CD4-positive, alpha-beta T cell (primary cell): ENCODE results near the gene LRRC49. TPM values are rescaled to one million over a fixed set of nuclear protein-coding genes. Genes with fewer than 3 reads are reported as not detected.

Source experiments
- ATAC-seq: fragments of 200-7000 bp; cut with Tn5 transposase; one replicate; pipeline ENCODE4 v1.10.0; 2022; ENCODE audit warnings: mild to moderate bottlenecking; ENCODE audit not compliant: poor library complexity
- CTCF ChIA-PET: fragments of 350-600 bp; sonication (Branson Sonifier 250); formaldehyde crosslinking; loops from one replicate; lab custom pipeline; 2021; ENCODE audit warnings: antibody characterized with exemption, inconsistent platforms; lab: Charles Lee
- POLR2A ChIA-PET: fragments of 350-600 bp; sonication (Branson Sonifier 250); formaldehyde crosslinking; loops from one replicate; lab custom pipeline; 2021; ENCODE audit warnings: antibody characterized with exemption, inconsistent platforms; lab: Charles Lee
- DNase-seq, 14 experiments: peaks; one replicate each; pipeline ENCODE4 v3.0.0-alpha.2; 2013 to 2020; ENCODE audit warnings: mixed read lengths in 2 of 14
- H3K27ac ChIP-seq, 2 donors: one replicate each; pipeline versions ENCODE4 v1.5.1 to v1.7.0; 2013; ENCODE audit warnings: low read length in 2 of 2, low read depth in 1 of 2, mild to moderate bottlenecking in 1 of 2
- H3K27me3 ChIP-seq, 2 experiments: 1 replicate in 1 of 2; 2 replicates in 1 of 2; pipeline versions ENCODE4 v1.6.1 to v1.7.0; 2013; ENCODE audit warnings: low read length in 2 of 2, control low read depth in 1 of 2, mild to moderate bottlenecking in 1 of 2, moderate library complexity in 1 of 2; ENCODE audit not compliant: insufficient read depth in 2 of 2, control insufficient read depth in 1 of 2
- H3K36me3 ChIP-seq: one replicate; pipeline ENCODE4 v1.6.1; 2013; ENCODE audit warnings: low read length, control low read depth; ENCODE audit not compliant: insufficient read depth
- H3K4me1 ChIP-seq: one replicate; pipeline ENCODE4 v1.6.1; 2013; ENCODE audit warnings: low read length, control low read depth; ENCODE audit not compliant: insufficient read depth
- H3K4me3 ChIP-seq: one replicate; pipeline ENCODE4 v1.5.1; 2013; ENCODE audit warnings: mild to moderate bottlenecking, low read length, moderate library complexity
- H3K9me3 ChIP-seq, 2 experiments: 1 replicate in 1 of 2; 2 replicates in 1 of 2; pipeline versions ENCODE4 v1.6.1 to v1.7.0; 2013; ENCODE audit warnings: low read length in 2 of 2, mild to moderate bottlenecking in 2 of 2, control low read depth in 1 of 2, moderate library complexity in 1 of 2; ENCODE audit not compliant: control insufficient read depth in 1 of 2, insufficient read depth in 1 of 2
- H3K27ac Mint-ChIP-seq: one replicate; pipeline ENCODE4 v1.8.0; 2020; ENCODE audit warnings: mixed read lengths
- H3K27me3 Mint-ChIP-seq: one replicate; pipeline ENCODE4 v1.8.0; 2021; ENCODE audit warnings: mixed read lengths
- H3K36me3 Mint-ChIP-seq: one replicate; pipeline ENCODE4 v1.8.0; 2021; ENCODE audit warnings: low read depth, mixed read lengths
- H3K4me1 Mint-ChIP-seq: one replicate; pipeline ENCODE4 v1.8.0; 2021; ENCODE audit warnings: low read depth, mixed read lengths
- H3K4me3 Mint-ChIP-seq: one replicate; pipeline ENCODE4 v1.8.0; 2020; ENCODE audit warnings: mild to moderate bottlenecking, mixed read lengths
- H3K9me3 Mint-ChIP-seq: one replicate; pipeline ENCODE4 v1.8.0; 2020; ENCODE audit warnings: mixed read lengths
- CTCF ChIP-seq: fragments of 200-600 bp; IDR thresholded peaks from one replicate; pipeline ENCODE4 v1.8.0; 2022; ENCODE audit warnings: antibody characterized with exemption, mild to moderate bottlenecking
- intact Hi-C, 2 experiments: fragments of 100-400 bp; cut with DNase I in 1 of 2; cut with micrococcal nuclease in 1 of 2; formaldehyde crosslinking; loops; one replicate each; pipeline versions ENCODE4 v1.15.1 to v1.9.0; 2023 to 2025; cut with DNase I, micrococcal nuclease
- total RNA-seq, 174 experiments: library from RNA in 2 of 174; stranded (reverse) in 2 of 174; gene quantifications; one replicate each; pipeline ENCODE4 v1.2.3 and lab custom pipeline; 2021 to 2026

The LRRC49 gene
- total RNA-seq, 2 experiments from 2014 or later, result 0.39 to 0.49 TPM

GRCh38 chr15:70859322-70859908, 33.2 kb upstream of the LRRC49 start:
- peaks cover 11 to 26% of the 10 kb centered on the region in 2 experiments for H3K27me3 ChIP-seq
- no peak overlapping the region for H3K27ac ChIP-seq
- peaks cover 50% of the 10 kb centered on the region for H3K27me3 Mint-ChIP-seq
- H3K36me3 ChIP-seq, result no peaks in the 10 kb centered on the region
- peaks cover 3% of the 10 kb centered on the region for H3K4me1 Mint-ChIP-seq
- H3K4me3 ChIP-seq, result no peak overlapping the region
- intact Hi-C loops, result no loop called here
- no peaks in the 10 kb centered on the region for H3K36me3 Mint-ChIP-seq
- no peaks in the 10 kb centered on the region for H3K9me3 ChIP-seq
- H3K4me1 ChIP-seq, result peaks cover 2% of the 10 kb centered on the region
- DNase-seq (no peak), ATAC-seq (no peak)
- no peak overlapping the region for H3K4me3 Mint-ChIP-seq
- no peak overlapping the region for H3K27ac Mint-ChIP-seq
- no peaks in the 10 kb centered on the region for H3K9me3 Mint-ChIP-seq
- CTCF ChIA-PET, result no interaction called here
- TF ChIP-seq CTCF, result no peak
- POLR2A ChIA-PET, result no interaction called here

GRCh38 chr15:70859998-70860397, 32.6 kb upstream of the LRRC49 start:
- H3K27ac ChIP-seq, result no peak overlapping the region
- no peaks in the 10 kb centered on the region for H3K36me3 ChIP-seq
- ATAC-seq, result no peak
- H3K4me1 Mint-ChIP-seq, result no peaks in the 10 kb centered on the region
- H3K9me3 Mint-ChIP-seq, result no peaks in the 10 kb centered on the region
- no peak for DNase-seq
- no peak overlapping the region for H3K4me3 ChIP-seq
- CTCF ChIA-PET, result no interaction called here
- H3K9me3 ChIP-seq, result no peaks in the 10 kb centered on the region
- no peak for TF ChIP-seq CTCF
- H3K27me3 ChIP-seq, result peaks cover 7 to 21% of the 10 kb centered on the region in 2 experiments
- H3K4me3 Mint-ChIP-seq, result no peak overlapping the region
- H3K27ac Mint-ChIP-seq, result no peak overlapping the region
- intact Hi-C loops, result no loop called here
- no peaks in the 10 kb centered on the region for H3K4me1 ChIP-seq
- peaks cover 48% of the 10 kb centered on the region for H3K27me3 Mint-ChIP-seq
- no peaks in the 10 kb centered on the region for H3K36me3 Mint-ChIP-seq
- POLR2A ChIA-PET, result no interaction called here

DNA sequence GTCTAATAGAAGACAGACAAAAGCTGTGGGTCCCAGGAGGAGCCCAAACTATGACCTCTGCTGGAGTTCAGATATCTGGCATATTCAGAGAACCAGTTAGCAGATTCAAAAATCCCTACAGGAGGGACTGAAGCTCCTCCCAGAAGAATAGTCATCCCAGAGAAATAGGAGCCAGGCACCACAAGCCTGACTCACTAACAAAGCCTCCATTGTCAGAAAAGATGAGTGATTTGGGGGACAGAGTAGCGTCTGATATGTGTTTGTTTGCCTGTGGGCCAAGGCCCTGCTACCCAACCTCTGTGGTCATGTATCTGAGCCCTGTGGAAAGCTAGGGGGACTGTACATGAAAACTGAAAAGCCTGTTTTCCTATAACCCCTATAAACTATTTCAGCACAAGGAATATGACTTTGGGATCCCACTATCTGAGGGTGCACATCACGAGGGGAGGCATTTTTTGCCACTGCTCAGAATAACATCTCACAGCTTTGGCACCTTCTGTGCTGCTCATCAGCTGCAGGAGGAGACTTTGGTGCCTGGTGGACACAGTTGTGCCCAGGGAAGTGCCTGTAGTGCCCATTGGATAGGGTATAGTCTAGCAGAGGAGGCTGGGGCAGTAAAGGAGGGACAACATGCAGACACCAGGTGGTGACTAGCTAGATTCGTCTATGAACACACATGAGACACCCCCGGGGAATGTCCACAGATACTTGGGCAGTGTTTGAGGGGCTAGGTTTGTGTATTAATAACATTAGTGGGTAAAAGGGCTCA, 29.0 kb upstream of the LRRC49 start:
- Histone ChIP-seq H3K9me3 (no peaks in the 10 kb centered on the region), H3K4me1 (no peaks in the 10 kb centered on the region), H3K27ac (no peak overlapping the region), H3K36me3 (no peaks in the 10 kb centered on the region), H3K4me3 (no peak overlapping the region), H3K27me3 (peaks cover 0 to 3% of the 10 kb centered on the region in 2 experiments)
- no peak overlapping the region for H3K4me3 Mint-ChIP-seq
- no peak overlapping the region for H3K27ac Mint-ChIP-seq
- no peak for DNase-seq
- no peaks in the 10 kb centered on the region for H3K9me3 Mint-ChIP-seq
- CTCF ChIA-PET, result no interaction called here
- no peaks in the 10 kb centered on the region for H3K4me1 Mint-ChIP-seq
- POLR2A ChIA-PET, result interaction anchor here (0.8 kb wide), 1 partner anchor 587 kb away, joined by 3 read pairs; no protein-coding TSS in a partner anchor
- ATAC-seq, result no peak
- H3K27me3 Mint-ChIP-seq, result peaks cover 28% of the 10 kb centered on the region
- no peak for TF ChIP-seq CTCF
- no peaks in the 10 kb centered on the region for H3K36me3 Mint-ChIP-seq
- intact Hi-C loops, result no loop called here
